ENCODE data around the gene SOX12.
"Not testable (repeated sequence)": the region's sequence is repeated elsewhere in the genome, so short reads cannot be mapped to it uniquely, and the experiment has no call there.

SOX12 gene

DNA sequence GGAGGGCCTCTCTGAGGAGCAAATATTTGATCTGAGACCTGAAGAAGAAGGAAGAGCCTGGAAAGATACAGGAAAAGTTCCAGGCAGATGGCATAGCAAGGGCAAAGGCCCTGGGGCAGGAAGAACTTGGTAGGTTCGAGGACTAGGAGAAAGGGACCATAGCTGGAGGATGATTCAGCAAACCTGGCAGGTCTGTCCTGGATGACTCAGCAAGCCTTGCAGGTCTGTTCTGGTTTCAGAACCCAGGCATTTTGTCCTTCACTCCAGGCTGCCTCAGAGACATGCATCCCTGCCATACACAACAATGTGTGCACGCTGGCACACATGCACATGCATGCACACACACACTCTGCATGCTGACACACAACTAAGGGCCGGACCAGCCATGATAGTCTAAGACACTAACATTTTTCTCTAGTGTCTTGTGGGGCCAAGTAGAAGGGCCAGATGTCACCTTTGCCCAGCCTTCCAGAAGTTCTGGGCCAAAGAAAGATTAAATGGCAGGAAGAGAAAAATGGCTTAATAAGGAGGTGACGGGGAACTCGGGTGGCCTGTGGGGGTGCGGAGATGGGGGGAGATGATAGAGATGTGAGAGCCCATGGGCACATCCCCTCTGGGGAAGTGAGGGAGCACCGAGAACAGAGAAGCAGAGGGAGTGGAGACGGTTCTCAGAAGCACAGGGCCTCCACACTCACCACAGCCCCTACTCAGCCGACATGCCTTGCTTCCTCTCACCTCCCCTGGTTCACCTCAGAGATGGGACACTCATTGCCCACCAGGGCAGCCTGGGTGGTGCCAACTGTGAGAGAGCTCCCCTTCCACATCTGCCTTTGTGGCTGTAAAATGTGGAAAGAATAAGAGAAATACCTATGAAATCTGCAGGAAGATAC is 39.8 kb downstream of the SOX12 start:
- DNase-seq: no peak

DNA sequence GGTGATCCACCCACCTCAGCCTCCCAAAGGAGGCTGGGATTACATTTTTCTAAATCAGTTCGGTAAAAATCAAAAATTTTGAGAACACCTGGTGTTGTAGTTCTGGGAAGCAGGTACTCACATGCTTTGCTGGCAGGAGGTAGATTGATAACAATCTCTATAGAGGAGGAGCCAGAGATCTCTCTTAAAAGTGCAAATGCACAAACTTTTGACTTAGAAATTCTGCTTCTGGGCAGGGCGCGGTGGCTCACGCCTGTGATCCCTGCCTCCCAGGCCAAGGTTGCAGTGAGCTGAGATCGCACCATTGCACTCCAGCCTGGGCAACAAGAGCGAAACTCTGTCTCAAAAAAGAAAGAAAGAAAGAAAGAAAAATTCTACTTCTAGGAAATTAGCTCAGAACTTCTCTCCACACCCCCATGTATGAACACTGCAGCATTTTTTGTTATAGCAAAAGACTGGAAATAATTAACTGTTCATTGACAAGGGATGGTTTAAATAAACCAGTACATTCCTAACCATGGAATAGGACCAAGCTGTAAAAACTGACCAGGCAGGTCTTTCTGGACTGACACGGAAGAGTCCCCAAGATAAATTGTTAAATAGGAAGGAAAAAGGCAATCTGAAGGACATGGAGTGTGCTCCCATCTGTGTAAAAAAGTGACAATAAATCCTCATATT is 40.8 kb downstream of the SOX12 start:
- no peak for DNase-seq

DNA sequence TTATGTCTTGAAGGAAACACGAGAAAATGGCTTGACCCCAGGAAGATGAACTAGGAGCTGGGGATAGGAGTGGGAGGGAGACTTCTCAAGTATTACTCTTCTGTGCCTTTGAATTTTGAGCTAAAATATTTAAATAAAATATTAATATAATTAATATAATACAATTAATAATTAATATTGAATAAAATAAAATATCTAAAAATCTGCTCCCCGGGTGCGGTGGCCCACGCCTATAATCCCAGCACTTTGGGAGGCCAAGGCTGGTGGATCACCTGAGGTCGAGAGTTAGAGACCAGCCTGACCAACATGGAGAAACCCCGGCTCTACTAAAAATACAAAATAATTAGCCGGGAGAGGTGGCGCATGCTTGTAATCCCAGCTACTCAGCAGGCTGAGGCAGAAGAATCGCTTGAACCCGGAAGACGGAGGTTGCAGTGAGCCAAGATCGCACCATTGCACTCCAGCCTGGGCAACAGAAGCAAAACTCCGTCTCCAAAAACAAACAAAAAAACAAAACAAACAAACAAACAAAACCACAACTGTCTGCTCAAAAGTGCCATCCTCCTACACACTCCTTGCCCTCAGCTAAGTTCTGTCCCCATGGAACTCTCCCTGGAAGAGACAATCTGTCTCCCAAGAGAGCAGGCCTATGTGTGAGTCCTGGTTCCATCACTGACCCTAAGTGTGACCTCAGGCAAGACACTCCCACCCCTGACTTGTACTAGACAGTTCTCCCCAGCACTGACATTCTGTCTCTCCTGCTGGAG is 41.5 kb downstream of the SOX12 start:
- DNase-seq: no peak

DNA sequence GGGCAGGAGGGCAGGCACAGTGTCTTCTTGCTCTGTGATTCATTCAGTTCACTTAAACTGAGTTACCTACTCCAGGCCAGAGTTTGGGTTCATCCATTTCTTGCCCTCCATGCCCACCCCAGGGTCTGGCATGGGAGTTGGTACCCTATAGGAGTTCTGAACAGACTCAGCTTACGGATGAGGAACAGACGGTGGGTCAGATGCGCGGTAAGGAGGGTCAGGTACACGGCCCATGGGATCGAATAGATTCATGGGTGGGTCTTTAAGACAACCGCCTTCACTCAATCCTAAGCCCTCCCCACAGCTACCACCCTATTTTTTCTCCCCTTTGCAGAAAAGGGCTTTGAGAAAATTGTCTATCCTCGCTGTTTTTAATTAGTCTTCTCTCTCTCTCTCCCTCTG is 42.1 kb downstream of the SOX12 start:
- no peak for DNase-seq

DNA sequence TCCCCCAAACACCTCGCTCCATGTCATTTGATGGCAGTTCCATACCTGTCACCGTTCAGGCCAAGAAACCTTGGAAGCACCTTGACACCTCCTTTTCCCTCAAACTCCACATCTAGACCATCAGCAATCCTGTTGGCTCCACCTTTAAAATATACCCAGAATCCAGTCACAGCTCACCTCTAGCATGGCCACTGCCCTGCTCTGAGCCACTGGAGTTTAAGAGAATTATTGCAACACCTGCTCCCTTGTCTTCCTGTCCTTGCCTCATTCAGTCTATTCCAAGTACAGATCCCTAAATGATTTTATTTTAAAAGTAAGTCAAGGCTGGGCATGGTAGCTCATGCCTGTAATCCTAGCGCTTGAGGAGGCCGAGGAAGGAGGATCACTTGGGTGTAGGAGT is 43.6 kb downstream of the SOX12 start:
- no peak for DNase-seq

DNA sequence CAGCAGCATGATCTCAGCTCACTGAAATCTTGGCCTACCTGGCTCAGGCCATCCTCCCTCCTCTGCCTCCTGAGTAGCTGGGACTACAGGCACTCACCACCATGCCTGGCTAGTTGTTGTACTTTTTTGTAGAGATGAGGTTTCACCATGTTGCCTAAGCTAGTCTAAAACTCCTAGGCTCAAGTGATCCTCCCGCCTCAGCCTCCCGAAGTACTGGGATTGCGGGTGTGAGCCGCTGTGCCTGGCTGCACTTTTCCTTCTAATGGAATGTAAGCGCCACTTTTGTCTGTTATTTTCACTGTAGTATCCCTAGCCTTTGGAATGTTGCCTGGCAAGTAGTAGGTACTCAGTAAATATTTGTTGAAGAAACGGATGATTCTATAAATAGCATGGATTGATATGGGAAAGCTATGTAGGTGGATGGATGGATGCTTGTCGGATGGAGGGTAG is 44.8 kb downstream of the SOX12 start:
- no peak for DNase-seq

DNA sequence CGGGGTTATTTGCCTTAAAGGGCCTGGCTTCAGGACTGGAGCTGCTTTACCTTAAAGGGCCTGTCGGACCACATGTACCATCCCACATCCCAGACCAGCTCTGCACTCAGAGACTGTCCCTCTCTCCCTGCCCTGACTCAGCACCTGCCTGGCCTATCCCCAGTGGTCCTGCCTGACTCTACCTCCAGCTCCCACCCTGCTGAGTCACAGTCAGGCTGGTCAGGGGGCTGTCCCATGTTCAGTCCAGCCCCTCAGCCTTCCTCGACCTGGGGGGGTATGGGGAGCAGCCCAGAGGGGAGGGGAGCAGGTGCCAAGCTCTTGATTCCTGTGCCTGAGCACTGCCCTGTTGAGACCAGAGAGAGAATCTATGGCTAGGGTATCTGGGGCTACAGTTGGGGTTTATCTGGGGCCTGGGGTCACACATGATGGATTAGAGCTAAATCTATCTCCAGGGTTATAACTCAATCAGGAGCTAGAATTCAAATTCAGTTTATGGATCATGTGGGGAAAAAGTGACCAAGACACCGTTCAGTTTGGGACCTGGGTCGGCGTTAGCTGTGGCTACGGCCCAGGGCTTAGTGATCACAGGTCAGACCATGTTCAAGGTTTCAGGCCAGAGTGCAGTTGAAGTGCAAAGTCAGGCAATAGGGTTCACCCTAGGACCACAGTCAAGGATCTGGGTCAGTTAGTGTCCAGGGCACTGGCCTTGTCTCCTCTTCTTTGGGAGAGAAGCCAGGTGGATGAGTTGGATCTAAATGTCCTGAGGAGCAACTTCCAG is 45.8 kb downstream of the SOX12 start:
- no peak for DNase-seq

DNA sequence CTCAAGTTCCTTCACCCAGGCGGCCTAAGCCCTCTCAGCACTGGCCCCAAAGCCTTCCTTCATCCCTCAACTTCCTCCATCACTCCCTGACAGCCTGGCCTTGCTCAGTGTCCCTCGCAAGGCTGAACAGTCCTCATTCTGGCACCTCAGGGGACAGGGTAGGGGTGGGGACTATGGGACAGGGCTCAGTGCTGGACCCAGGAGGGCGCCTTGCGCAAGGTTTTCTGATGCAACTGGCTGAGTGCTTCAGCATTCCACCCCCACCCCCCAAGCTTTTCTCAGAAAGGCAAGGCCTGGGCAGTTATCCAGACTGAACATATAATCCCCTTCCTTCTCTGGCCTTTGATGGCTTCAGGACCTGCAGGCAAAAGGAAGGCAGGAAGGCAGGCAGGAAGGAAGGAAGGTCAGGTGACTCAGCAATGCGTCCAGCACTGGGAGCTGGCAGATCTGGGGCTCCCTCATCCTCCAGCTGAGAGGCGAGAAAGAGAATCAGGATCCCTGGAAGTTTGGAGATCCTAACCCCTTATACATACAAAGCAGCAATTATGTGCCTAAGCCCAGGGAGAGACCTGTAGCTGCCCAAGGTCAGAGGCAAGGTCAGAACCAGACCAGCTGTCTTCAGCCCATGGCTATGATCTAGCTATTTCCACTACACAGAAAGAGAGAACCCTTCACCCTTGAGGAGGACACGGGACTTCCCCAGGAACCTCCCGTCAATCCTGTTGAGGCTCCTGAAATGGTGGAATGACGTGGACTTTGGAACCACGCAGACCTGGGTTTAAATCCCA is 46.6 kb downstream of the SOX12 start:
- no peak for DNase-seq

DNA sequence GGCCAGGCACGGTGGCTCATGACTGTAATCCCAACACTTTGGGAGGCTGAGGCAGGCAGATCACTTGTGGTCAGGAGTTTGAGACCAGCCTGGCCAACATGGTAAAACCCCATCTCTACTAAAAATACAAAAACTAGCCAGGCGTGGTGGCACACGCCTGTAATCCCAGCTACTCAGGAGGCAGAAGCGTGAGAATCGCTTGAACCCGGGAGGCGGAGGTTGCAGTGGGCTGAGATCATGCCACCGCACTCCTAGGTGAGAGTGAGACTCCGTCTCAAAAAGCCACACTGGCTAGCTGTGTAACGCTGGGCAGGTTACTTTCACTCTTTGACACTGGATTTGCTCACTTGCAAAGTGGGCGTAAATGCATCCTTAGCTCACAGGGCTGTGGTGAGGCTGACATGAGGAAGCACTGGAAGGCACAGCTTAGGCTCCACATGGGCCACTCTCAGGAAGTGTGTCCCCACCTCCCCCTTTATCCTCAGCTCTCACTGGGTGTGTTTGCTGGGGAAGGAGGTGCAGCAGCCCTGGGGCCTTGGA is 47.3 kb downstream of the SOX12 start:
- not testable (repeated sequence) for DNase-seq

DNA sequence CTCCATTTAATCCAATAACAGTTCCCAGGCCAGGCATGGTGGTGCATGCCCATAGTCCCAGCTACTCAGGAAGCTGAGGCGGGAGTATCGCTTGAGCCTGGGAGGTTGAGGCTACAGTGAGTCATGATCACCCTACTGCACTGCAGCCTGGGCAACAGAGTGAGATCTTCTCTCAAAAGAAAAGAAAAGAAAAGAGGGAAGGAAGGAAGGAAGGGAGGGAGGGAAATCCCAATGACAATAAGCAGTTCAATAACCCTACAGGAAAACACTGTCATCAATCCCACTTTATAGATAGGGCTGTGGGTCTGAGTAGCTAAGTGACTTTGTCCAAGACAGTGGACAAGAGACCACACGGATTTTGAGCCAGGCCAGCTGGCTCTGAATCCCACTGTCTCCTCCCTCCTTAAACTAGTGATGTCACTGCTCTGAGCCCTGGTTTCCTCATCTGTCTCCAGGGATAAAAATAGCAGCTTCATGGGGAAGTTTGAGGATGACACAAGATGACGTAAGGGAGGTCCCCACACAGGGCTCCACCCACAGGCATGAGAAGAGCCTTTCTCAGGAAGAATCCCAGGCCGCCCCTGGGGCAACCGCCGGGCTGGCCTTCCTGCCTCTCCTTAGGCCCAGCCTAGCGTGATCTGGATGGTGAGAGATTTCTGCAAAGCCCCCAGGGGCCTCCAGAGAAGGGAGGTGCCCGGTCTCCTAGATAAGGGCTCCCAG is 48.0 kb downstream of the SOX12 start:
- DNase-seq: no peak

DNA sequence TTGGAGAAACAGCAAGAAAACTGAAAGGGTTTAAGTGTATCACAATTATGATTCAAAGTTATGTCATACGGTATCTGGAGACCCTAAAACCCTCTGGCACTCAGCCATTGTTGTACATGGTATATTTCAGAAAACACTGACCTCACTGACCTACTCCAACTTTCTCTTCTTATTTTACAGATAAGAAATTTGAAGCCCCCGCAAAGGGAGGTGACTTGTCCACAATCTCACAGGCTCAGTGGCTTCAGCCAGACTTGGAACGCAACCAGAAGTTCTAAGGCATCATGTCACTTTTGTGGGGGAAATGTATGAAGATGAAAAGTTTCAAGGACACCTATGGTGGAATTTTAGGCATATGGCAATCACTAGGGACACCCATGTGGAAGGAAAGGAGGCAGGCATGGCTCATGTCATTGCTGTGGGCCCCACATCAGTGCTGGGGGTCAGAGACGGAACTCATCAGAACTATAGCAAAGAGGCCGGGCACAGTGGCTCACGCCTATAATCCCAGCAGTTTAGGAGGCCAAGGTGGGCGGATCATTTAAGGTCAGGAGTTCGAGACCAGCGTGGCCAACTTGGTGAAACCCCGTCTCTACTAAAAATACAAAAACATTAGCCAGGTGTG is 50.0 kb downstream of the SOX12 start:
- no peak for DNase-seq

DNA sequence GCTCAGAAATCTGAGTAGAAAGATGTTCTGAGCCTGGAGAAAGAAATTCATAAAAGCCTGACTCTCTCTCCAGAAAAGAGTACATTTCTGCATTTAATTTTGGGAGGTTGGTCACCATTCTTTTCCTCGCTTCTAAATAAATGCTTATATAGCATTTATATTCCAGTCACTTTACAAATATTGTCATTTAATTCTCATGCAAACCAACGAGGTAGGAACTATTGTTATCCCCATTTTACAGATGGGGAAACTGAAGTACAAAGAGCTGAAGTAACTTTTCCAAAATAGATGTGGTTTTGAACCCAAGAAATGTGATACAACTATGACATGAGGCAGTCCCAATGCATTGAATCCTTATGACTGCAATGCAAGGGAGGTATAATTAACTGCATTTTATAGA is 50.7 kb downstream of the SOX12 start:
- no peak for DNase-seq

DNA sequence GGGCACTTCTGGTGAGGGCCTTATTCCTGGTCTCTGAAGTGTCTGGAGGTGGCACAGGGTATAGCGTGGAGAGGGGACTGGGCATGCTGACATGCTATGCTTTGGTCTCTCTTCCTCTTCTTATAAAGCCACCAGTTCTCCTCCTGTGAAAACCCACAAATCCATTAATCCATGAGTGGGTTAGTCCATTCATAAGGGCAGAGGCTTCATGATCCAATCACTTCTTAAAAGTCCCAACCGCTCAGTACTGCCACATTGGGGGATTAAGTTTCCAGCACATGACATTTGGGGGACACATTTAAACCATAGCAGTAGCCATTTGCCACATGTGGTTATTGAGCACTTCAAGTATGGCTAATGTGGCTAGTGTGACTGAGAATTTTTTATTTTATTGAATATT is 51.4 kb downstream of the SOX12 start:
- no peak for DNase-seq

DNA sequence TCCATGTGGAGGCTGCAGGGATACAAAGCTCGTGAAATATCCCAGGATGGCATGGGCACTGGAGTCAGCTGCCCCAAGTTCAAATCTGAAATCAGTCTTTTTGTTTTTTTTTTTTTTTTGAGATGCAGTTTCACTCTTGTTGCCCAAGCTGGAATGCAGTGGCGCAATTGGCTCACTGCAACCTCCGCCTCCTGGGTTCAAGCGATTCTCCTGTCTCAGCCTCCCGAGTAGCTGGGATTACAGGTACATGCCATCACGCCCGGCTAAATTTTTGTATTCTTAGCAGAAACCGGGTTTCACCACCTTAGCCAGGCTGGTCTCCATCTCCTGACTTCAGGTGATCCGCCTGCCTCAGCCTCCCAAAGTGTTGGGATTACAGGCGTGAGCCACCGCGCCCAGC is 52.2 kb downstream of the SOX12 start:
- DNase-seq: not testable (repeated sequence)

DNA sequence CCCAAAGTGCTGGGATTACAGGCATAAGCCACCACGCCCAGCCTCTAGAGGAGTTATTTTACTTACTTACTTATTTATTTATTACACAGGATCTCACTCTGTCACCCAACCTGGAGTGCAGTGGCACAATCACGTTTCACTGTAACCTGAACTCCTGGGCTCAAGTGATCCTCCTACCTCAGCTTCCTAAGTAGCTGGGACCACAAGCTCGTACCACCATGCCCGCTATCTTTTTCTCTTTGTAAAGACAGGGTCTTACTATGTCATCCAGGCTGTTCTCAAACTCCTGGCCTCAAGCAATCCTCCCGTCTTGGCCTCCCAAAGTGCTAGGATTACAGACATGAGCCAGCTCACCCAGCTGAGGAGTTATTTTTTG is 53.6 kb downstream of the SOX12 start:
- DNase-seq: no peak

Data from NCI-H1105 (cell line).